ENCODE measurements around the gene CHL1.
"Not testable (repeated sequence)": the region's sequence is repeated elsewhere in the genome, so short reads cannot be mapped to it uniquely, and the experiment has no call there.

The CHL1 gene

GRCh38 chr3:347581-347980 is 151.0 kb downstream of the CHL1 start:
- DNase-seq = no peak

- DNase-seq = no peak
Observed at GRCh38 chr3:350871-351371, 154.4 kb downstream of the CHL1 start.

GRCh38 chr3:352599-352998 is 156.0 kb downstream of the CHL1 start:
- DNase-seq = no peak

GRCh38 chr3:353191-353739 is 156.7 kb downstream of the CHL1 start:
- no peak for DNase-seq

- DNase-seq = peak; percentile 20
Observed at GRCh38 chr3:354432-354831, 157.9 kb downstream of the CHL1 start.

GRCh38 chr3:355622-356021 is 159.1 kb downstream of the CHL1 start:
- DNase-seq = no peak

- no peak for DNase-seq
Observed at GRCh38 chr3:356952-357351, 160.4 kb downstream of the CHL1 start.

GRCh38 chr3:359672-360071 is 163.1 kb downstream of the CHL1 start:
- DNase-seq = no peak

- DNase-seq = no peak
Observed at GRCh38 chr3:362681-363338, 166.2 kb downstream of the CHL1 start.

- DNase-seq = no peak
Observed at GRCh38 chr3:364287-364686, 167.7 kb downstream of the CHL1 start.

- no peak for DNase-seq
Observed at GRCh38 chr3:365268-365667, 168.7 kb downstream of the CHL1 start.

- DNase-seq = not testable (repeated sequence)
Observed at GRCh38 chr3:366253-366652, 169.7 kb downstream of the CHL1 start.

- DNase-seq = no peak
Observed at GRCh38 chr3:373193-373779, 176.7 kb downstream of the CHL1 start.

GRCh38 chr3:374459-374858 is 177.9 kb downstream of the CHL1 start:
- no peak for DNase-seq

GRCh38 chr3:377158-377561 is 180.6 kb downstream of the CHL1 start:
- no peak for DNase-seq

GRCh38 chr3:380801-381200 is 184.2 kb downstream of the CHL1 start:
- no peak for DNase-seq

GRCh38 chr3:385151-385550 is 188.6 kb downstream of the CHL1 start:
- no peak for DNase-seq

GRCh38 chr3:394775-395174 is 198.2 kb downstream of the CHL1 start:
- no peak for DNase-seq

- no peak for DNase-seq
Observed at GRCh38 chr3:396293-396692, 199.7 kb downstream of the CHL1 start.

- DNase-seq = no peak
Observed at GRCh38 chr3:399647-400046, 203.1 kb downstream of the CHL1 start.

- no peak for DNase-seq
Observed at GRCh38 chr3:403826-404225, 207.3 kb downstream of the CHL1 start.

GRCh38 chr3:409011-409410 is 212.4 kb downstream of the CHL1 start:
- DNase-seq = no peak

GRCh38 chr3:411226-411625 is 214.7 kb downstream of the CHL1 start:
- no peak for DNase-seq

- DNase-seq = no peak
Observed at GRCh38 chr3:414063-414462, 217.5 kb downstream of the CHL1 start.

Data from stimulated activated CD4-positive, alpha-beta T cell treated with anti-CD3 and anti-CD28 coated beads, Interleukin-4, amount 100 ng/mL, for 24 hours (primary cell).